ENCODE data around the gene CARD9.
"Not testable (repeated sequence)": the region's sequence is repeated elsewhere in the genome, so short reads cannot be mapped to it uniquely, and the experiment has no call there.

Gene CARD9

GRCh38 chr9:136361754-136362449 lies 11.6 kb downstream of the CARD9 start:
- no peak for DNase-seq

DNA sequence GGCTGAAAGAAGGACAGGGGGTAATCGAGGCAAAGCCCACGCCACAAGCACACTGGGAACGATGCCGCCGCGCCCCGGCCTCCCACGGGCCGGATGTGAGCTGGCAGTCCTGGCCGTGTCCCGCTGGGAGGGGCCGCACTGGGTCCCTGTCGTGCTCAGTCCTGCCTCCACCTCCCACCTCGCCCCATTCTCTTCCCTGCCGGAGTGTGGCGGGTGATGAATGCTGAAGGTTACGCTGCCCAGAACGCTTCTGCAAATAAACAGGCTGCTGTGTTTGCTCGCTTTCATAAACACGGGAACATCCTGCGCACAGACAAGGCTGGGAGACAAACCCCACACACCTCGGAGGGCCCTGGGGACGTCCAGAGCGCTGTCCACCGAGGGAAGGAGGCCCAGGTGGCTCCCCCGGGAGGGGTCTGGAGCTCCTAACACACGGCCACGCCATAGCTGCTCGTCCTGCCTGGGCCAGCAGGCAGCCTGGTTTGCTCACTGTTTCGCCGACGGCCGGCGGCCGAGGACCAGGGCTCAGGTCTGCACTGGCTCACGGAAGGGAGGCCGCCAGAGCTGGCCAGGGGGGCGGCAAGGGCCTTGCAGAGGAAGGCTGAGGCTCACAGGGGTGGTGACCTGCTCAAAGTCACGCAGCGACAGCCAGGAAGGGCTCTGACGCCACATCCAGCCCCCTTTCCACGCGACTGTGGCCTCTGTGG lies 12.3 kb downstream of the CARD9 start:
- no peak for DNase-seq

- DNase-seq: no peak
Observed at GRCh38 chr9:136359774-136360718, 13.4 kb downstream of the CARD9 start.

GRCh38 chr9:136358888-136359287 lies 14.6 kb downstream of the CARD9 start:
- DNase-seq: no peak

DNA sequence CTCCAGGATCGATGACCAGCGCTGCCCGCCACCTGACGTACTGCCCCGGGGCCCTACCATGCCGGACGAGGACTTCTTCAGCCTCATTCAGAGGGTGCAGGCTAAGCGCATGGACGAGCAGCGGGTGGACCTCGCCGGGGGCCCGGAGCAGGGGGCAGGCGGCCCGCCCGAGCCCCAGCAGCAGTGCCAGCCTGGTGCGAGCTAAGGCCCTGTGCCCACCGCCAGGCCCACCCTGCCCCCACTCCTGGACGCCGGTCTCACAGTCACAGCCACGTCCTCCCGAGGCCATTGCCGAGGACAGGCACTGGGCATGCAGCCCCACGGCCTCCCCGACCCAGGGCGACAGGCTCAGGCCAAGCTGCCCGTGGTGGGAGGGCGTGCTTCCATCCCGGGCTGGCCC lies 15.5 kb downstream of the CARD9 start:
- DNase-seq: no peak

GRCh38 chr9:136357202-136357725 lies 16.2 kb downstream of the CARD9 start:
- no peak for DNase-seq

DNA sequence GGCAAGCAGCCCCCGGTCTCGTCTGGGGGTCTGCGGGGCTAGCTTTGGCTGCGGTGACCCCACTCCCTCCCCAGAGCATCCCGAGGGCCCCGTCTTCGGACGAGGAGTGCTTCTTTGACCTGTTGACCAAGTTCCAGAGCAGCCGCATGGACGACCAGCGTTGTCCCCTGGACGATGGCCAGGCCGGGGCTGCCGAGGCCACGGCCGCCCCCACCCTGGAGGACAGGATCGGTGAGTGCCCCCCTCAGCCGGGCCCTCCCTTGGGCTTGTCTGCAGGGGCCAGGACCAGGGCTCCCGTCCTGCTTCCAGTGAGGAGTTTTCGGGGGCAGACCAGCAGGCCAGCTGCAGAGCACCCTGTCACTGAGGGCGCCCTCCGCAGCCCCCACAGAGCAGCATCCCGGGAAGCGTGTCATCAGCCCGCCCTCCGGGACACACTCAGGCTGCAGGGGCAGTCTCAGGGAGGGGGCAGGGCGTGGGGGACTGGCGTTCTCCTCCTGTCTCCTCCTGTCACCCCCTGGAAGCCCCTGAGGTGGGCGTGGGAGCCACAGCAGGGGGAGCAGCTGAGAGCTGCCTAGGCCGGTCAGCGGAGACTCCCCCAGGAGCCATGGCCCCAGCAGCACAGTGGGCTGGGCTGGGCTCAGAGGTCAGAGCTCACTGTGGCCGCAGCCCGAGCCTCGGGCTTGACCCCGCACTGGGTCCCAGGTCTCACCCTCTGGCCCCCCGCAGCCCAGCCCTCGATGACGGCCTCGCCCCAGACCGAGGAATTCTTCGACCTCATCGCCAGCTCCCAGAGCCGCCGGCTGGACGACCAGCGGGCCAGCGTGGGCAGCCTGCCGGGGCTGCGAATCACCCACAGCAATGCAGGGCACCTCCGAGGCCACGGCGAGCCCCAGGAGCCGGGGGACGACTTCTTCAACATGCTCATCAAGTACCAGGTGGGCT lies 17.6 kb downstream of the CARD9 start:
- no peak for DNase-seq

DNA sequence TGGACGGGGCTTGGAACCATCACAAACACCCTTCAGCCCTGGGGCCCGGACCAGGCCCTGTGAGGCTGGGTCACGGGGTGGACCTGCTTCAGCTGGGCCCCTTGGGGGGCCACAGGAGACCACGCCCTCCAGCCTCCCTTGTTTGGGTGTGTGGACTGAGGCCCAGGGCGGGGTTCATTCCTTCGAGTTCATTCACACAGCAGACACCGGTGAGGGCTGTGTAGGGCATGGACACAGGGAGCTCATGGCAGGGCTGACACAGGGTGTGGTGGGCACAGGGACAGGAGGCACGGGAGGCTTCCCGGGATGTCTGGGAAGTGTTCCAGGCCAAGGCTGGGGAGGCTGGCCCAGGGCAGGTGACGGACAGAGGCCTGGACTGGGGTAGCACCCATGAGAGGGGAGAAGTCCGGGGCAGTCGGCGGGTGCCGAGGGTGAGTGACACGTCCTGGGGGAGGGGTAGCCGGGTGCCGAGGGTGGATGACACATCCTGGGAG lies 18.8 kb downstream of the CARD9 start:
- DNase-seq: peak; percentile 39

DNA sequence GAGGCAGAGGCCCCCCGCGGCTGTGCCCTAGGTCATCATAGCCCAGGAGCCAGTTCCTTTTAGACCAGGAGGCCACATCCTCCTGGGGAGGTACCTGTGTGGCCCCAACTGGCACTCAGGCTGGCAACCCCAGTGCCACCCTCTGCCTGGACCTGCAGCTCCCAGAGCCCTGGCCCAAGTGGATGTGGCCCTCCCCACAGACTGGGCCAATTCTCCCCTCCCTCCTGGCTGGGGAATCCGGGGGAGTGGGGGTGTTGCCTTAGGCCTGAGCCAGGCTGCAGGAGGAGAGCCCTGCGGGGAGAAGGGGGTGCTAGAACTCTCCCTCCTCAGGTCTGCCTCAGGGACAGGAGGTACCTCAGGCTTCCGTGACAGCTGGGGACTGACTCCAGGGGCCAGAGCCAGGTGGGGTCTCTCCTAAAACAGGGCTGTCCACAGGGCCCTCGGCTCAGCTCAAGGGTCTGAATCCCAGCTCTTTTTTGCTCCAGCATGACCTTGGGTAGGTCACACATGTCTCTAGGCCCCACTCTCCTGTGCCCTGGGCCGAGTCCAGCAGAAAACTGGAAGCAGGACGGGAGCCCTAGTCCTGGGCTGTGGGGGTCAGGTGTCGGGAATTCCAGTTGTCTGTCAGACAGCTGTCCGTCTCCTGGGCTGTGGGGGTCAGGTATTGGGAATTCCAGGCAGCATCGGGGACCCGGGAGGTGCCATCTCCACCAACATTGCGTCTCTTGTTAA lies 19.5 kb downstream of the CARD9 start:
- no peak for DNase-seq

DNA sequence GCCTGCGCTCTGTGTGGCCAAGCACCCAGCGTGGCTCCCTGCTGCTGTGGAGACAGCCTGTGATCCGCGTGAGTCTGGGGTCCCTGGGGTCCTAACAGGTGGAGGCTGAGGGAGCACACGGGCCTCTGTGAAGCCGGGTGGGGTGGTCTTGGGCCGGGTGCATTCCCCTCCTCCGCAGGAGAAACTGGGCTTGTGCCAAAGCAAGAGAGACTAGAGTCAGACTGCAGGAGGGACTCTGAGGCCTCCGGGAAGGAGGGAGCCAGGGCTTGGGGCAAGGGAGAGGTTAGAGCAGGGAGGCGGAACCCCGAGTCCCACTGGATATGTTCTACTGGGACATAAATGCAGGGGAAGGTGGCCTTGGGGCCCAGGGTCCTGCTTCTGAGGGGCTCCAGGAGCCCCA lies 20.4 kb downstream of the CARD9 start:
- no peak for DNase-seq

DNA sequence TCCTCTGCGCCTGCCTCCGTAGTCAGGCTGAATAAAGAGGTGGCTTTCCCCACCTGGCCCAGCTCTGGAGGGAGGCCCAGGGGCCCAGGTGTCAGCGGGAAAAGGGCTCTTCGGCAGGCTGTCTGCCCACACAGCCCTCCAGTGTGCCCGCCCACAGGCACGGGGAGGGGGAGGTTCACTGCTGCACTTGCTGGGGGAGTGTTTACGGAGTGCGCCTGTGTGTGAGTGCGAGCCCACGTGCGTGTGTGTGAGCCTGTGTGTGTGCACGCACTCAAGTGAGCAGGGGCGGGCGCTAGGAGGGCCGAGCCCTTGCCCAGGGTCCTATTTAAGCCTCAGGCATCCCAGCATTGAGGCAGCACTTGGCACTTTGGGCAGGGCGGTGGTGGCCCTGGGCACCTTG lies 20.8 kb downstream of the CARD9 start:
- no peak for DNase-seq

DNA sequence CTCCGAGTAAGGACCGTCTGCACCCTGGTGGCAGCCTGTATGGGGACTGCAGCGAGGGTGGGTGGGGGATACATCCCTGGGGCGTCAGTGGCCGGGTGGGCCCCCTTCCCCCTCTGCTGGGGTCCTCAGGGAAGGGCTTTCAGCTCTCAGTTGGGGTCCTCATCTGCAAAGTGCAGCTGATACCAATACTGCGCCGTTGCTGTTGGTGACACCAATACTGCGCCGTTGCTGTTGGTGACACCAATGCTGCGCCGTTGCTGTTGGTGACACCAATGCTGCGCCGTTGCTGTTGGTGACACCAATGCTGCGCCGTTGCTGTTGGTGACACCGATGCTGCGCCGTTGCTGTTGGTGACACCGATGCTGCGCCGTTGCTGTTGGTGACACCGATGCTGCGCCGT lies 21.6 kb downstream of the CARD9 start:
- not testable (repeated sequence) for DNase-seq

DNA sequence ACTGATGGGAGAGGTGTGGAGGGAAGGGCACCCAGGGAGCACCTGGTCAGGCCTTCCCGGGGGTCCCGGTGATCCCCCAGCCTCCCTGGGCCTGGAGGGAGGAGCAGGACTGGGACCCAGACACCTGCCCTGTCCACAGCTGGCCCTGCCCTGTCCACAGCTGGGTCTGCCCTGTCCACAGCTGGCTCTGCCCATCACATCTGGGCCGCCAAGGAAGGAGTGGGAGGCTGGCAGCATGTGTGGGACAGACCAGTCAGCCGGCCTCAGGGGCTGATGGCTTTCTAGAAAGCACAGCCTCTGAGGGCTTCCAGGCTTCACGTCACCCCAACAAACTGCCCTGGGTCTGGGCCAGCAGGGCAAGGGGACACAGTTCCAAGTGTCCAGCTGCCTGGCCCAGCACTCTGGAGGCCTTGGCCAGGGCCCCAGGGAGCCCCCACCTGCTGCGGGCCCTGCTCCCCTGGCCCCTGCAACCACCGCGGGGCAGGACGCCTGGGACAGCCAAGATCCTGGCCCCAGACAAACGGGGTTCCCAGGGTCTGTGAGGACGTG lies 22.1 kb downstream of the CARD9 start:
- DNase-seq: no peak

GRCh38 chr9:136349546-136349945 lies 23.9 kb downstream of the CARD9 start:
- DNase-seq: no peak

DNA sequence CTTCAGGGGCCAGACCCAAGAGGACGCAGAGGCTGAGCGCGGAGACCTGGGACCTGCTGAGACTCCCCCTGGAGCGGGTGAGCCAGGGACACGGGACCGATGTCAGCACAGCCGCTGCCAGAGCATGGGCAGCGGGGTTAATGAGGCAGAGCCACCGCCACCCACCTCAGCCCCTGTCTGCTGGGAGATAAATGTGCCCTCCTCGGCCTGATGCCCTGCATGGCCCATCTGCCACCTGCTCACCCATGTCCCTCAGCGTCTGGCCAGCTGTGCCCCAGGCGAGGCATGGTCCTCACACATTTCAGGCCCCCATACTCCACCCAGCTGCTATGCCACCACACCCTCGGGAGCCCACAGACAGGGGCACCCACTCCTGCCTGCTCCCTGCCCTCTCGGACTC lies 24.8 kb downstream of the CARD9 start:
- DNase-seq: no peak

GRCh38 chr9:136347472-136348256 lies 25.8 kb downstream of the CARD9 start:
- DNase-seq: no peak

GRCh38 chr9:136346927-136347465 lies 26.5 kb downstream of the CARD9 start:
- no peak for DNase-seq

GRCh38 chr9:136346157-136346481 lies 27.4 kb downstream of the CARD9 start:
- no peak for DNase-seq

GRCh38 chr9:136345281-136346156 lies 27.9 kb downstream of the CARD9 start:
- DNase-seq: no peak
